HG03066 (cell line): ENCODE results near the gene TRIM38.
"Not testable (repeated sequence)": the region's sequence is repeated elsewhere in the genome, so short reads cannot be mapped to it uniquely, and the experiment has no call there.

ENCODE experiments used
- ATAC-seq: cut with Tn5 transposase; IDR thresholded peaks from one replicate; pipeline ENCODE4 v1.9.1; 2021; ENCODE audit warnings: low read depth; ENCODE audit not compliant: unreplicated experiment

The TRIM38 gene

GRCh38 chr6:26000366-26001144 lies 38.0 kb downstream of the TRIM38 start:
- ATAC-seq = no peak

- ATAC-seq = no peak
Observed at GRCh38 chr6:26003102-26003694, 40.6 kb downstream of the TRIM38 start.

DNA sequence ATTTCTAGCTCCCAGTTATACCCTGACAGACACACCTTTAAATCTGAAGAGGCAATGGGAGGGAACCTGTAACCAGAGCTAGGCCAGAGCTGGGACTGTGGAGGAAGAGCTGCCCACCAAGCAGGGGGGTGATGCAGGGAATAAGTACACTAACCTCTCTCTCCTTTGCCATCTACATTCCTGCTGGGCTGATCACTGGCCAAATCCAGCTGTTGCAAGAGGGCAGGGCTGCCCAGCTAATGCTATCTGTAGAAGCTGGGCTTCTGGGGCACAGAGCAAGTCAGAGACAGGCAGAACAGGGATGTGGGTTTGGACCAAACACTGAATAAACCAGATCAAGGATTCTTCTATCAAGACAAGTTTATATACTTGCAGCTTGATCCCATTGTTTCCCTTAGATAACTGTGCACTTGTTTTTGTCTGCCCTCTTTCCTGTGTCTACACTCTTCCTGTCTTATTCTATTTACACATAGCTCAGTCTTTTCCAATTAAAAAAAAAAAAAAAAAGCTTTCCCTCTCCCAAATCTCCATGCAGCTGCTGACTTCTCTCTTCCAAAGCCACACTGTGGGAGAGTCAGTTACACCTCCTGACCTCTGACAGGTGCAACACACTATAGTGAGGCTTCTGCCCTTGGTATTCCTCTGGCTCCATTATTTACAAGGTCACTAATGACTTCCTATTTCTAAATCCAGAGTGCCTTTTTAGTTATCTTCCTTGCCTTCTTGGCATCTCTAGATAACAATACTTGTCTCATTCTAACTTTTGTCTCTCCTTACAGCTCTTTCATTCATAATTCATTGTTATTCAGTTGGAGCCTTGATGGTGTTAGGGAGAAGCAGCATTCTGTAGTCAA lies 43.7 kb downstream of the TRIM38 start:
- ATAC-seq = no peak

GRCh38 chr6:26006940-26007305 lies 44.3 kb downstream of the TRIM38 start:
- ATAC-seq = not testable (repeated sequence)

DNA sequence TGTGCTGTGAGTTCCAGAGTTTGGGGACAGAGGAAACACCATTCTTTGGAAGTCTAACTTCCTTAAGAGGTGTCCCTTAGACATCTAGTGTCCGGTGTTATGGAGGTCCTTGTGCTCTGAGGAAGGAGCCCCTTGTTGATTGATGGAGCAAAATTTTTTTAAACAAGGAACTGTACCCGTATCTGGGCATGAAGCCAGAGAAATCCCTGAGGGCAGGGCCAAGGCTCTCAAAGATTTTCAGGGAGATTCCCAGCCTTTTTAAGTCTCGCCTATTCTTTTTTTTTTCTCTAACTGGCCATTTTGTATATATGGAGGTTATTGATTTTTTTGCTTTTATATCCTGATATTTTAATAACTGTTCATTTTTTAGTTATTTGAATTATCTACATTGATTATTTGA lies 45.9 kb downstream of the TRIM38 start:
- ATAC-seq = no peak

- no peak for ATAC-seq
Observed at GRCh38 chr6:26009817-26010216, 47.2 kb downstream of the TRIM38 start.

GRCh38 chr6:26012061-26012460 lies 49.5 kb downstream of the TRIM38 start:
- no peak for ATAC-seq

DNA sequence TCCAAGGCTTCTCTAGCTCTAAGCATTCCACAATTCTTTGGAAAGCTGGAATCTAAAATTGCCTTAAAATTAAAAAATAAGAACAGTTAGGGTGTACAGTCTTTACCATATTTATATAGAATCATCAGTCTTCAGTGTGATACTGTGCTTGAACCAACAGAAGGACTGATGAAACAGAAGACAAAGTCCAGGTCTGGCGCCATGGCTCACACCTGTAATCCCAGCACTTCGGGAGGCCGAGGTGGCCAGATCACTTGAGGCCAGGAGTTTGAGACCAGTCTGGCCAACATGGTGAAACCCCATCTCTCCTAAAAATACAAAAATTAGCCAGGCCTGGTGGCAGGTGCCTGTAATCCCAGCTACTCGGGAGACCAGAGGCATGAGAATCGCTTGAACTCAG lies 51.8 kb downstream of the TRIM38 start:
- not testable (repeated sequence) for ATAC-seq

GRCh38 chr6:26016245-26016962 lies 53.8 kb downstream of the TRIM38 start:
- no peak for ATAC-seq

GRCh38 chr6:26016963-26017631 lies 54.5 kb downstream of the TRIM38 start:
- ATAC-seq = no peak

- no peak for ATAC-seq
Observed at GRCh38 chr6:26017632-26017966, 55.0 kb downstream of the TRIM38 start.

DNA sequence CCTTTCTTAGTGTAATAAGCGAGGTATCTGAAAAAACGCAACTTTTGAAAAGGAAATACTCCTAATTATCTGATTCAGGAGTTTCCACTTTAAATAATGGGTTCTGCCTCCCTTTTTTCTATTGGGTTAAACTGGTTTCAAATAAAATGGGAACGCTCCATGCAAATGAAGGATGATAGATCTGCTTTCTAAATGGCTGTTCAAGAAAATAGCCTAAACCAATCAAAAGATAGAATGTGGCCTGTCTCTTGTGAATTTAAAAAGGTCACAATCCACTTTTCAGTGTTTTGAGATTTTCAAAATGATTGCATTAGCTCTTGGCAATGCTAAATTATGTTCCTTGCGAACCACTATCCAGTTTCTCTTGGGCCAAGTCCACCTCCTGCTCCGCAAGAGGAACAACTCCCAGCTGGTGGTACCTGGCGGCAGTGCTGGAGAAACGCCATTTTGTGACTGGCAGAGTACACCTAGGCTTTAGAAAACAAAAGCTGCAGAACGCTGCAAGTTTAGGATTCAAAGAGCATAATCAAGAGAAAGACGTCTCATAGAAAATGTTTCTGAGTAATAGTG lies 56.7 kb downstream of the TRIM38 start:
- no peak for ATAC-seq

- no peak for ATAC-seq
Observed at GRCh38 chr6:26019967-26020328, 57.3 kb downstream of the TRIM38 start.

- peak; percentile 44 for ATAC-seq
Observed at GRCh38 chr6:26020329-26021000, 57.9 kb downstream of the TRIM38 start.

DNA sequence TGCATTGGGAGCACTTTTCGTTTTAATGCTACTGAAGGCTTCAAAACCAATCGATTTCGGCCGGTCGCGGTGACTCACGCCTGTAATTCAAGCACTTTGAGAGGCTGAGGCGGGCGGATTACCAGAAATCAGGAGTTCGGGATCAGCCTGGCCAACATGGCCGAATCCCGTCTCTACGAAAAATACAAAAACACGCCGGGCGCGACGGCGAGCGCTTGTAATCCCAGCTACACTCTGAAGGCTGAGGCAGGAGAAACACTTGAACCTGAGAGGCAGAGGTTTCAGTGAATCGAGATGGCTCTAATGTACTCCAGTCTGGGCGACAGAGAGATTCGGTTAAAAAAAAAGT lies 58.4 kb downstream of the TRIM38 start:
- peak; percentile 21 for ATAC-seq

DNA sequence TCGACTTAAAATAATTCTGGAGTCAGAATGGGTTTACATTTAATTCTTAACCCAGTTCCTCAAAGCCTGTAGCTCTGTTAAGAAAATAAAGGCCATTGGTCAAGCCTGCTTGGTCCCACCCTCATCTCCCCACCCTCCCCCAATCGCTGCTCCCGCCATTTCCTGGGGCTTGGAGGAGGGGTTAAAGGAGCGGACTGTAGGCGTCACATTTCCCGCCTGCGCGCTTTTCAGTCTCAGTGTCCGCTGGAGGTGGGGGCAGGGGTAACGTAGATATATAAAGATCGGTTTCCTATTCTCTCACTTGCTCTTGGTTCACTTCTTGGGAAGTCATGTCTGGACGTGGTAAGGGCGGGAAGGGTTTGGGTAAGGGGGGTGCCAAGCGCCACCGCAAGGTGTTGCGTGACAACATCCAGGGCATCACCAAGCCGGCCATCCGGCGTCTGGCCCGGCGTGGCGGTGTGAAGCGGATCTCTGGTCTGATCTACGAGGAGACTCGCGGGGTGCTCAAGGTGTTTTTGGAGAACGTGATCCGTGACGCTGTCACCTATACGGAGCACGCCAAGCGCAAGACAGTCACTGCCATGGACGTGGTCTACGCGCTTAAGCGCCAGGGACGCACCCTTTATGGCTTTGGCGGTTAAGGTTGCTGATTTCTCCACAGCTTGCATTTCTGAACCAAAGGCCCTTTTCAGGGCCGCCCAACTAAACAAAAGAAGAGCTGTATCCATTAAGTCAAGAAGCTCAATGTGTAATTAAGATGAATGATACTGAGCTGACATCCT lies 58.9 kb downstream of the TRIM38 start:
- peak; percentile 45 for ATAC-seq

DNA sequence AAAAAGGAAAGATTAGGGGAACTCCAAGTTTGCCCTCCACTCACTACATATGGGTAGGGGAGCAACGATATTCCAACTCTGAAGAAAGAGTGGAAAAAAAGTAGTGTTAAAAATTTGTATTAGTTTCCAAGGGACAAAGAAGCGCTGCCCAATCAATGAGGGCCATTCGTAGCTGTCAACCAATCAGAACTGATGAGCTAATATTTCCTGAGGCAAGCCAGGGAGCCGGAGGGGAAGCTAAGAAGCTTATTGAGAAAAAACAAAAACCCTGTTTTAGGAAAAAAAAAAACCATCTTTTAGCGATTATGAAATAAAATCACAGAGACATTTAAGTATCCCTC lies 59.5 kb downstream of the TRIM38 start:
- ATAC-seq = no peak

DNA sequence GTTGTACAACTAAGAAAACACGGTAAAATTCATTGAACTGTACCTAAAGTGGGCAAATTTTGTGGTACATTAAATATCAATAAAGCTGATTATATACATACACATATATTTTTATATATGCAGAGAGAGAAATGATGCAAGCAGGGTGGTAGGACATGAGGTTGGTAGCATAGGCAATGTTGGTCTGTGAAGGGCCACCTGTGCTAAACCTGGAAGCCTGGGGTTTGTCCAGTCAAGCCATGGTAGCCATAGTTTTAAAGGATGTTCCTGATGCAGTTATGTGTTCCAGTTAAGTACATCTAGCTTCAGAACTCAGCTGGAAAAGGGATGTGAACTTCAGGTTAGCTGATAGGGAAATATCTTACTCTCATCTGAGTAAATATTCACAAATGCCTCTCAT lies 60.1 kb downstream of the TRIM38 start:
- ATAC-seq = no peak

DNA sequence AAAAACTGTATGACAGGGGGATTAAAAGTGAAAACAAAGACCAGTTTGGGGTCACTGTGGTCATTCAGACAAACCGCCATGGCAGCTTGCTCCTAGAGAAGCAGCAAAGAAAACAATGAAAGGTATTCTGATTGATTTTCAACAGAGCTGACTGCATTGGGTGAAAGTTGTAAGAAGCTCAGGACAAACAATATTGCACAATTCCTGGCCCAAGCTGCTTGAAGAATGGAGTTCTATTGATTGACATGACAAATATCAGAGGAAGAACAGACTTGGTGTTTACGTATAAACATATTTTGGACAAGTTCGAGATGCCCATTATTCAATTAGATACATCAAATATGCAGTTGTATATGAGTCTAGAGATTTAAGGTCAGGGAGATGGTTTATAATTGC lies 62.0 kb downstream of the TRIM38 start:
- ATAC-seq = no peak
